Ovary (tissue), 3 donors: ENCODE data around the gene HPS3.

Experiments
- EP300 ChIP-seq: sonication (generic); formaldehyde crosslinking; IDR thresholded peaks from one replicate; pipeline ENCODE4 v1.6.1; 2017; ENCODE audit warnings: antibody characterized with exemption
- POLR2A ChIP-seq: fragments of 450-650 bp; IDR thresholded peaks from one replicate; pipeline ENCODE4 v1.6.1; 2017; ENCODE audit warnings: antibody characterized with exemption, mild to moderate bottlenecking, moderate library complexity
- TF ChIP-seq, protein P1 (sequence below), 3 donors: fragments of 450-650 bp in 2 of 3; fragments of 200-600 bp in 1 of 3; IDR thresholded peaks; one replicate each; pipeline versions ENCODE4 v1.5.1 to v1.8.0; 2016 to 2022; ENCODE audit warnings: antibody characterized with exemption in 3 of 3, mild to moderate bottlenecking in 1 of 3
- donor health status: DM: no; HTN: no; CAD: no.

DNA sequence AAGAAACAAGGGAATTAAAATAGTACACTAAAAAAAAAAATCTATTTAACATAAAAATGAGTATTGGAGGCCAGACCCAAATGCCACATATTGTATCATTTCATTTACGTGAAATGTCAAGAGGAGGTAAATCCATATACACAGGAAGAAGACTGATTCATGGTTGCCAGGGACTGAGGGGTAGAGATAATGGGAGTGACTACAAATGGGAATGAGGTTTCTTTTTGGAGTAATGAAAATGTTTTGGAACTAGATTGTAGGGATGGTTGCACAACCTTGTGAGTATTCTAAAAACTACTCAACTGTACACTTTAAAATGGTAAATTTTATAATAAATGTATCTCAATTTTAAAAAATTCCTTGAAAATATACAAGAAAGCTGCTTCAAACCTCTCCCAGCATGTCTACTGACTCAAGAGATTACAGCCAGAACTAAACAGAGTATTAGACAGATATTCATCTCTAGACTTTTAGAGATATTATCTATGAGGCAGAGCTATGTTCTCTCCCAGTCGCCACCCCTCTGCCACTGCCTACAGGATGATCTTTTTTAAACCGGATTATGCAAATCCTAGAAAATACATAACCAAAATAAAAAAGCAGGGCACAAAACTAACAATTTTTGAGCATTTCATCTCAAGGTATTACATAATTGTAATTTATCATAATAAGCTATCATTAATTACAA, 49.3 kb upstream of the HPS3 start:
- TF ChIP-seq, protein P1, sequence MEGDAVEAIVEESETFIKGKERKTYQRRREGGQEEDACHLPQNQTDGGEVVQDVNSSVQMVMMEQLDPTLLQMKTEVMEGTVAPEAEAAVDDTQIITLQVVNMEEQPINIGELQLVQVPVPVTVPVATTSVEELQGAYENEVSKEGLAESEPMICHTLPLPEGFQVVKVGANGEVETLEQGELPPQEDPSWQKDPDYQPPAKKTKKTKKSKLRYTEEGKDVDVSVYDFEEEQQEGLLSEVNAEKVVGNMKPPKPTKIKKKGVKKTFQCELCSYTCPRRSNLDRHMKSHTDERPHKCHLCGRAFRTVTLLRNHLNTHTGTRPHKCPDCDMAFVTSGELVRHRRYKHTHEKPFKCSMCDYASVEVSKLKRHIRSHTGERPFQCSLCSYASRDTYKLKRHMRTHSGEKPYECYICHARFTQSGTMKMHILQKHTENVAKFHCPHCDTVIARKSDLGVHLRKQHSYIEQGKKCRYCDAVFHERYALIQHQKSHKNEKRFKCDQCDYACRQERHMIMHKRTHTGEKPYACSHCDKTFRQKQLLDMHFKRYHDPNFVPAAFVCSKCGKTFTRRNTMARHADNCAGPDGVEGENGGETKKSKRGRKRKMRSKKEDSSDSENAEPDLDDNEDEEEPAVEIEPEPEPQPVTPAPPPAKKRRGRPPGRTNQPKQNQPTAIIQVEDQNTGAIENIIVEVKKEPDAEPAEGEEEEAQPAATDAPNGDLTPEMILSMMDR (IDR thresholded peaks at IDR 0.05) = no peak
- TF ChIP-seq POLR2A (no peak), EP300 (no peak)
